Esophagus muscularis mucosa (tissue), 4 donors: ENCODE data around the gene CRHR1.

Source experiments
- CTCF ChIP-seq, 3 experiments: fragments of 200-600 bp in 2 of 3; fragments of 450-650 bp in 1 of 3; sonication (generic) in 2 of 3; IDR thresholded peaks; one replicate each; pipeline ENCODE4 v1.5.1; 2017 to 2019; ENCODE audit warnings: antibody characterized with exemption in 3 of 3, mild to moderate bottlenecking in 2 of 3, moderate library complexity in 1 of 3
- EP300 ChIP-seq: sonication (generic); formaldehyde crosslinking; IDR thresholded peaks from one replicate; pipeline ENCODE4 v1.6.1; 2017; ENCODE audit warnings: antibody characterized with exemption
- POLR2A ChIP-seq: fragments of 450-650 bp; IDR thresholded peaks from one replicate; pipeline ENCODE4 v1.6.1; 2017; ENCODE audit warnings: antibody characterized with exemption, moderate library complexity, mild to moderate bottlenecking, low read depth
- POLR2AphosphoS5 ChIP-seq, 2 donors: sonication (generic); formaldehyde crosslinking; IDR thresholded peaks; one replicate each; pipeline ENCODE4 v1.6.1; 2017; ENCODE audit warnings: antibody characterized with exemption in 2 of 2

- TF ChIP-seq CTCF (IDR thresholded peaks at IDR 0.05) (no peak), EP300 (no peak), POLR2A (no peak), POLR2AphosphoS5 (IDR thresholded peaks at IDR 0.05) (no peak)
These were observed 57.1 kb downstream of the CRHR1 start for GRCh38 chr17:45841186-45841585.
